K562 (cell line): ENCODE results near the gene STK24. TPM values are rescaled to one million over a fixed set of nuclear protein-coding genes. Genes with fewer than 3 reads are reported as not detected.

Experiments
- ARHGAP35 ChIP-seq: fragments of 450-650 bp; IDR thresholded peaks from 2 replicates; pipeline ENCODE4 v1.6.1; 2018; ENCODE audit not compliant: partially characterized antibody
- BCL6 ChIP-seq: fragments of 250-450 bp; sonication (Bioruptor Pico); IDR thresholded peaks from 2 replicates; pipeline ENCODE4 v1.4.0; 2020
- BCOR ChIP-seq: fragments of 450-650 bp; IDR thresholded peaks from 2 replicates; pipeline ENCODE4 v1.6.1; 2016
- BRCA1 ChIP-seq, 2 experiments: fragments of 450-650 bp in 1 of 2; sonication (generic) in 1 of 2; formaldehyde crosslinking in 1 of 2; IDR thresholded peaks; 2 replicates each; pipeline versions ENCODE4 v1.5.0 to v1.6.1; 2017 to 2020; ENCODE audit warnings: mild to moderate bottlenecking in 1 of 2, missing genetic modification reagents in 1 of 2
- GATA2 ChIP-seq: sonication (generic); formaldehyde crosslinking; IDR thresholded peaks from 2 replicates; pipeline ENCODE4 v1.4.0; 2020; ENCODE audit warnings: mild to moderate bottlenecking, missing genetic modification reagents
- HDAC8 ChIP-seq: fragments of 450-650 bp; IDR thresholded peaks from 2 replicates; pipeline ENCODE4 v1.6.1; 2016; ENCODE audit warnings: mild to moderate bottlenecking, missing genetic modification characterization, moderate library complexity, missing compliant biosample characterization
- KLF10 ChIP-seq: fragments of 250-450 bp; sonication (Bioruptor Pico); IDR thresholded peaks from 2 replicates; pipeline ENCODE4 v1.6.1; 2021; ENCODE audit warnings: matching md5 sums
- KLF13 ChIP-seq: fragments of 450-650 bp; IDR thresholded peaks from 2 replicates; pipeline ENCODE4 v1.6.1; 2016; ENCODE audit warnings: missing genetic modification characterization, low read depth, mild to moderate bottlenecking, missing compliant biosample characterization, moderate library complexity, borderline replicate concordance
- MTF1 ChIP-seq: fragments of 250-450 bp; sonication (Bioruptor Pico); IDR thresholded peaks from 2 replicates; pipeline ENCODE4 v1.9.0; 2021; ENCODE audit warnings: moderate library complexity, mild to moderate bottlenecking, inconsistent platforms, borderline replicate concordance
- NCOA4 ChIP-seq: fragments of 450-650 bp; IDR thresholded peaks from 2 replicates; pipeline ENCODE4 v1.6.1; 2018; ENCODE audit warnings: mild to moderate bottlenecking; ENCODE audit not compliant: partially characterized antibody
- RBM14 ChIP-seq: fragments of 200-400 bp; formaldehyde crosslinking; IDR thresholded peaks from 2 replicates; pipeline ENCODE4 v1.6.1; 2018; ENCODE audit warnings: low read depth, mild to moderate bottlenecking, low read length, moderate library complexity, borderline replicate concordance; ENCODE audit not compliant: insufficient read depth
- RBM34 ChIP-seq: fragments of 200-400 bp; formaldehyde crosslinking; IDR thresholded peaks from 2 replicates; pipeline ENCODE4 v1.6.1; 2018; ENCODE audit warnings: low read length, borderline replicate concordance; ENCODE audit not compliant: insufficient read depth
- TFE3 ChIP-seq: fragments of 450-650 bp; formaldehyde crosslinking; IDR thresholded peaks from 2 replicates; pipeline ENCODE4 v1.4.0; 2020; ENCODE audit warnings: mild to moderate bottlenecking, mixed read lengths
- ZBTB12 ChIP-seq: fragments of 250-450 bp; sonication (Bioruptor Pico); IDR thresholded peaks from 2 replicates; pipeline ENCODE4 v1.4.0; 2020
- ZFX ChIP-seq: sonication (generic); formaldehyde crosslinking; IDR thresholded peaks from 2 replicates; pipeline ENCODE4 v1.8.0; 2022; ENCODE audit warnings: mild to moderate bottlenecking, missing genetic modification reagents, moderate library complexity
- ZNF23 ChIP-seq: fragments of 250-450 bp; sonication (Bioruptor Pico); IDR thresholded peaks from 2 replicates; pipeline ENCODE4 v1.4.0; 2020; ENCODE audit warnings: mild to moderate bottlenecking
- ZNF316 ChIP-seq: fragments of 450-650 bp; IDR thresholded peaks from 2 replicates; pipeline ENCODE4 v1.6.1; 2016
- polyA plus RNA-seq, 8 experiments: library from polyadenylated mRNA; depleted of rRNA in 4 of 8; stranded (reverse) in 5 of 8; unstranded in 3 of 8; fragments of >200 nt; fragmentation: Nextera tagmentation in 2 of 8; fragmentation: Illumina TruSeq in 1 of 8; extraction: Ambion mirVana in 2 of 8; extraction: Trizol in 1 of 8; gene quantifications; 2 replicates each; pipeline versions ENCODE4 v1.2.1 to v1.2.3, GENCODE V29; 2011 to 2014; ENCODE audit warnings: inconsistent platforms in 1 of 8, missing spikeins in 1 of 8
- total RNA-seq, 7 experiments: library from RNA; depleted of rRNA in 6 of 7; stranded (reverse); fragments of >200 nt in 6 of 7; fragmentation: Illumina TruSeq in 2 of 7; extraction: Trizol in 2 of 7; gene quantifications; 2 replicates each; pipeline versions ENCODE4 v1.2.1 to v1.2.3, GENCODE V29; 2011 to 2021; ENCODE audit warnings: low replicate concordance in 1 of 7
- TF ChIP-seq, protein P1 (sequence below): IDR thresholded peaks from 2 replicates; pipeline ENCODE4 v1.6.1; 2016; ENCODE audit warnings: missing genetic modification characterization, missing compliant biosample characterization

Gene STK24
- total and polyA plus RNA-seq, 9 of the 15 experiments (the other 6 are each of a cell fraction or from before 2014, with no cell fraction given): 3.8 to 78.4 (median 28.2) TPM

DNA sequence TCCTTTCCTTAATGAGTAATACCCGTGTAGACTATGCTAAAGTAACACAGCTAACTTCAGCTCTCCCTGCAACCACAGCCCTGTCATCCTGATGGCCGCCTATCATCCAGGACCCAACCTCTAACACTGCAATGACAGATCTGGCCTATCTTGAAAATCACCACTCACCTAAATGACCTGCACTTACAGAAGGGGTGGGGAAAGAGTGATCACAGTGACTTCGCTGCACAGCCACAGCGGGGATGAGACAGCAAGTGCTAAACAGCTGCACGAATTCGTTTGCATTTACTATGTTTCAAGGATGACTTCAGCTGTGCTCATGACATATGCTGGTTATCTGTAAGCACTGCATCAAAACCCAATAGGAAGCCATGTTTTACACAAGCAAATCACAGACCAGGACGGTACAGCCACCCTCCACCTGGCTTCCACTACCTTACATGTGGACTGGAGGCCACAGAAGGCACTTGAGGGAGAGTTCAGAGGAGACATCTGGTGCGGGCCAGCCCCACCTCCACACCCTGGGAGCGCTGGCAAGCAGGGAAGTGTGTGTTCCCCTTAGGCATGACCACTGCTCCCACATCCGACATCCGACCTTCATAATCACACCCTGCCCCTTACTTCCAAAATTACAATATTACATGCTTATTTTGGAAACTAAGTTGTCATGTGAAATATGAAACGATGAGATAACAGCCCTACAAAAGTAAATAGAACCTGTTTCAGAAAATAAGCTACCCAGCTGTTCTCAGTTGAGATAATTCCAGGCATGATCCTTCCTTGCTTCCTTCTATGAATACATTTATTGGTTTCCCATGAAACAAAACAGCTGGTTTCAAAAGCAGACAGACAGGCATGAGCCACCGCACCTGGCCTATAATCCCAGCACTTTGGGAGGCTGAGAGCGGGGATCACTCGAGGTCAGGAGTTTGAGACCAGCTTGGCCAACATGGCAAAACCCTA, 95.7 kb downstream of the STK24 start (continued):
- TF ChIP-seq RBM14: no peak
- TF ChIP-seq ZNF23 (CRISPR knock-in tag): no peak
- TF ChIP-seq KLF13 (tag): no peak
- no peak for TF ChIP-seq BRCA1 (IDR thresholded peaks at IDR 0.05)
- TF ChIP-seq BRCA1 (CRISPR knock-in tag; IDR thresholded peaks at IDR 0.05): no peak
- no peak for TF ChIP-seq NCOA4
- TF ChIP-seq MTF1 (CRISPR knock-in tag): no peak
- no peak for TF ChIP-seq KLF10
- TF ChIP-seq BCL6: no peak
- no peak for TF ChIP-seq ZFX
- no peak for TF ChIP-seq ARHGAP35
- no peak for TF ChIP-seq BCOR
- no peak for TF ChIP-seq HDAC8 (tag)
- no peak for TF ChIP-seq TFE3
- TF ChIP-seq, protein P1, sequence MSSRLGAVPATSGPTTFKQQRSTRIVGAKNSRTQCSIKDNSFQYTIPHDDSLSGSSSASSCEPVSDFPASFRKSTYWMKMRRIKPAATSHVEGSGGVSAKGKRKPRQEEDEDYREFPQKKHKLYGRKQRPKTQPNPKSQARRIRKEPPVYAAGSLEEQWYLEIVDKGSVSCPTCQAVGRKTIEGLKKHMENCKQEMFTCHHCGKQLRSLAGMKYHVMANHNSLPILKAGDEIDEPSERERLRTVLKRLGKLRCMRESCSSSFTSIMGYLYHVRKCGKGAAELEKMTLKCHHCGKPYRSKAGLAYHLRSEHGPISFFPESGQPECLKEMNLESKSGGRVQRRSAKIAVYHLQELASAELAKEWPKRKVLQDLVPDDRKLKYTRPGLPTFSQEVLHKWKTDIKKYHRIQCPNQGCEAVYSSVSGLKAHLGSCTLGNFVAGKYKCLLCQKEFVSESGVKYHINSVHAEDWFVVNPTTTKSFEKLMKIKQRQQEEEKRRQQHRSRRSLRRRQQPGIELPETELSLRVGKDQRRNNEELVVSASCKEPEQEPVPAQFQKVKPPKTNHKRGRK: no peak
- peak; percentile 74 for TF ChIP-seq ZNF316
- no peak for TF ChIP-seq RBM34
- TF ChIP-seq ZBTB12 (CRISPR knock-in tag): no peak
- TF ChIP-seq GATA2 (CRISPR knock-in tag): peak; percentile 82
